GM18505 (cell line): ENCODE results near the gene KCND3.

Experiments used
- ATAC-seq: cut with Tn5 transposase; IDR thresholded peaks from one replicate; pipeline ENCODE4 v1.9.1; 2021; ENCODE audit not compliant: unreplicated experiment
- POLR2A ChIP-seq: IDR thresholded peaks from 4 replicates; pipeline ENCODE4 v1.6.1; 2011; ENCODE audit warnings: borderline replicate concordance; ENCODE audit not compliant: insufficient read depth, insufficient read length; ENCODE audit errors: extremely low read depth

KCND3 gene

DNA sequence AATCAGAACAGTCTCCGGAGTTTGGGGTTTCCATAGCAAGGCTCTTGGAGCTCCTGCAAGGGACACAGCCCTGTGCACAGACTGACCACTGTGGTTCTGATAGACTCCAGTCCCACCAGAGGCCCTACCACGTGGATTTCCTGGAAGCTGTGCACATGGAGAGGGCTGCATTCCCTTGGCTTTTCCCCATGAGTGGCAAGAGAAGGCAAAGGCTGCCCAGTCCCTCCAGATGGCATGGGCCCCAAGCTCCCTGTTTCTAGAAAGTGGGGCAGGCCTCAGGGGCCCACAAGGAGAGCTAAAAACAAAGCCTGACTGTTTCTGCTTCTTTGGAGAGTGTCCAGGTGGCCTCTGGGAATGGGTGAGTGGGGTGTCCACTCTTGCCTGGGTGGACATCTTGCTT, 146.3 kb downstream of the KCND3 start:
- no peak for TF ChIP-seq POLR2A
- ATAC-seq = no peak

DNA sequence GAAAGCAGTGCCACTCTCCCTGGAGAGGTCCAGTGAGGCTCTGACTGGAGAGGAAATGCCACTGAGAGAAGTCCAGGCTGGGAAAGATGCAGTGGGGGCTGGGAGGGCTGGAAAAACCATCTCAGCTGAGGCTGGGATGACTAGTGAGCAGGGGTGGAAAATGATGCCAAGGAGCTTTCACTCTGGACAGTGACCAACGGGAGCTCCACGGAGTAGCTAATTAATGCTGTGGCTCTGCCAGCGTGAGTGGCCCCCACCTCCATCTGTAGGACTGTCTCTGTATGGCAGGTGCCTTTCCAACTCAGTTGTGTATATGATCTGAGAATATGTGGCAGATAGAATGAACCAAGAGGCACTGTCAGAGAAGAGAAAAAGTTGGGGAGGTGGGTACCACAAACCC, 147.1 kb downstream of the KCND3 start:
- no peak for ATAC-seq

DNA sequence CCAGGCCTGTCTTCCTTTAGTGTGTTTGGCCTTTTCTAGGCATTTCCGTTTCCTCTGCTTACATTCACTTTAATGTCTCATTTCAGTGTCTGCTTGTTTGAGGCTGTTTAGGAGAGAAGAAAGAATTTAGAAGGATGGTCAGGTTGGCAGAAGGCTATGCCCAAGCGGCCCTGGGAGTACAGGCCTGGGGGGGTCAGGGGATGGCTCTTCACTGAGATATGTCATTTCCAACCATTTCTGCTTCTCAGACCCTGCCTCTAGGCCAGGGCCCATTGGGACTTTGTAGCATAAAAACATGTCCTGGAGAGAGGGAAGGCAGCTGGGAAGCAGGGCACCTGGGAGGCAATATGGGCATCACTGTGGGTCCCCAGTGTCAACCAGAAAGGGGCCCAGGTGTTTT, 147.7 kb downstream of the KCND3 start:
- ATAC-seq = no peak
- TF ChIP-seq POLR2A = no peak

More for the DNA sequence above, 147.1 kb downstream of the KCND3 start:
- TF ChIP-seq POLR2A = no peak

DNA sequence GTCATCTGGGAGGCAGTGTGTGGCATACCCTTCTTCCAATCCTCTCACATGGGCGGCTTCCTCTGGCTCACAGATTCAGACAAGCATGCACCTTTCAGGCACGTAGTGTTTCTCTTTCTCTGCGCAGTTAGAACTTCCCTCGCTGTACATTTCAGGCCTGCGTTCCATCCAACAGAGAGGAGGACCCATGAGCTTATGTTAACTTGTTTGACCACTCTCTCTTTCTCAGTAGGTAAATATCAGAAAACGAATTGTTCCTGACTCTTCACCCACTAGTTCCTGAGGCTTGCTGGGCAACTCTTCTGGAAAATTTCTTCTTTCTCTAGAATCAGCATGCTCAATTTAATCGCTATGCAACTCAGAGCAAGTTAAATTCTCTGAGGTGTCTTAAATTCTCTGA, 148.3 kb downstream of the KCND3 start:
- no peak for TF ChIP-seq POLR2A
- ATAC-seq = no peak

DNA sequence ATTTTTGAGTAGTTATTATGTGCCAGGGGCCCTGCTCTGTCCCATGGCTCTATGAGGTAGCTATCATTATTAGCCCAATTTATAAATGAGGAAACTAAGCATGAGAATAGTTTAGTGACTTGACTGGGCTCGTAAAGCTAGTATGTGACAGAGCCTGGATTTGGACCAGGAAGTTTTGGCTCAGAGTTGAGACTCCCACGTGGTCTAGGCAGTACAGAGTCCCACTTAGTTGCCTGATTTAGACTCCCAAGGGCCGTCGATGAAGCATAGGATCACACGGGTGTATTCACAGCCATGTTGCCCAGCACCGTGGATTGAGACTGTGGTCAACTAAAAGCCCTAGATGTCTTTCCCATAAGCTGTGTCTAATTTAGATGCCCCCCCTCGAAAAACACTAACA, 152.1 kb downstream of the KCND3 start:
- ATAC-seq = no peak
- TF ChIP-seq POLR2A = no peak

DNA sequence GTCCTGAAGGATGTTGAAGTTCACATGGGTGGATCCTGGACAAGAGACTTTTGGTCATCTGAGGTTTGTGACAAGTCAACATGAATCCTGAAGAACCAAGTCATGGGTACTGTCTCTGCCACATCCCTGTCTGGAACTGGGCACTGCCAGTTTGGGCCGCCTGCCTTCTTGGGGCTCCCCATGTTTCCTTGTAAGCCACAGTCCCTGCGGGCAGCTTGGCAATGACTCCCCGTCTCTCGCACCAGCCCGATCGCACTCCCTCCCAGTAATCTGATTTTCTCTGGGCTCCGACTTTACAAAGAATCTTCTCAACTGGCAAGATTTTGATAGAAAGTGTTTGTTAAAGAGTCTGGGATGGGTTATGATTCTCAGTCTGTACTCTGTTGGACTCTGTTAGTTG, 153.4 kb downstream of the KCND3 start:
- TF ChIP-seq POLR2A = no peak
- no peak for ATAC-seq

DNA sequence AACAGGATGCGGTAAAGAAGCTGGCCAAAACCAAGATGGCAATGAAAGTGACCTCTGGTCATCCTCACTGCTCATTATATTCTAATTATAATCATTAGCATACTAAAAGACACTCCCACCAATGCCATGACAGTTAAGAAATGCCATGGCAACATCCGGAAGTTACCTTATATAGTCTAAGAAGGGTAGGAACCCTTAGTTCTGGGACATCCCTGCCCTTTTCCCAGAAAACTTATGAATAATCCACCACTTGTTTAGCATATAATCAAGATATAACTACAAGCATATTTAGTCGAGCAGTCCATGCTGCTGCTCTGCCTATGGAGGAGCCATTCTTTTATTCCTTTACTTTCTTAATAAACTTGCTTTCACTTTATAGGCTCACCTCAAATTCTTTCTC, 154.0 kb downstream of the KCND3 start:
- TF ChIP-seq POLR2A = no peak
- ATAC-seq = no peak

DNA sequence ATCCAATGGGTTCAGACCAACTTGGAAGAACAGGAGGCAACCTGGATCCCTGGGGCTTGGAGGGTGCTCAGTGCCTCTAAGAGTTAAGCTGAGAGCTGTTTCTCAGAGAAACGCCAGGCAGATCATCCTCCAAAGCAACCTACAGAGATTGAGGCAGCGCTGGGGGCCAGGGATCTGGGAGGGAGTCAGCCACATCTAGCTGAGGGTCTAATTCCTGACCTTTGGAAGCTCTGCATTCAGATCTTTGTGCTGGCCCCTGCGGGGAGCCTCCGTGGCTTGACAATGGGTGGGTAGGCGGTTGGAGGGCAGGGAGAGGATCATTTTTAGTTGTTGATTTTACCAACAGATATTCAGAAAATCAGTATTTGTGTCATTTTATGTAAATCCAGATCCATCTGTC, 154.5 kb downstream of the KCND3 start:
- no peak for ATAC-seq
- no peak for TF ChIP-seq POLR2A

DNA sequence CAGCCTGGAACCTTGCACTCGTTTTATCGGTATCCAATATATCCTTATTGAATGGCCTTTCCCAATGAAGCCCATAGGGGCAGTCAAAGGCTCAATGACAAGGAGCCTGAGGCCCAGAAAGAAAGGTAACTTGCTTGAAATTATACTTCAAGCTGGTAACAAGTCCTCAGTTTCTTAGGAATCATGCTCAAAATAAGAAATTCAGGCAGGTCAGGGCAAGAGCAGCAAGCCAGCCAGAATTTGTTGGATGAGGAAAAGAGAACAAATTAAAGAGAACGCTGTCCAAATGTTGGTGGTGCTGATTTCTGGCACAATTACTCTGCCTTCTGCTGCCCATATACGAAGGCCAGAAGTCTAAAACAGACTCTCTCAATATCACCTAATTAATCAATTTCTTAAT, 156.1 kb downstream of the KCND3 start:
- ATAC-seq = no peak
- TF ChIP-seq POLR2A = no peak

DNA sequence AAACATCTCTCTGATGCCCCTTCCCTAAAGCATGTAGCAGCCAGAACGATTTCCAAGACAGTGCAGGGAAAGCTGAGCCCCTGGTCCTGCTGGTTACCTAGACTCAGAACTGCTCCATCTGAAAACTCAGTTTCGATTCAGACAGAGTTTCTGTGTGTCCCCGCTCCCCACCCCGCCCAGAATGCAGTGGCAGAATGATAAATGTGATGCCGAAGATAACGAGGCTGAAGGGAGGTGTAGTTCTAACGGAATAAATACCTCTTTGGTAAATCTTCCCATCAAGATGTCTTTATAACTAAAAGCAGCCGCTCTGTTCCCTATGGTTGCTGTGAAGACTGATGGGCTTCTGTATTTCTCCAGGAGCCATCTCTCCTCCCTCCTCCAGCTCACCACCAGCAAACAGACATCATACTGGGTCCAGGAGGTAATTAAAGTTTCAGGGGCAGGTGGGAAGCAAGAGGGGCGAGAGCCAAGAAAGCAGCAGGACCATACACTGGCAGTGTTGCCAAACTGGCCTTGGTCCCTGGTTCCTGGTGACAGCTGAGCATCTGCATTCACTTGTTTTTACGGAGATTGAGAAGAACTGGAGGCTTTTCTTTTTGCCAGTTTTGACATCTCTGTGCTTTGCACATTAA, 156.8 kb downstream of the KCND3 start:
- TF ChIP-seq POLR2A = no peak
- ATAC-seq = no peak

DNA sequence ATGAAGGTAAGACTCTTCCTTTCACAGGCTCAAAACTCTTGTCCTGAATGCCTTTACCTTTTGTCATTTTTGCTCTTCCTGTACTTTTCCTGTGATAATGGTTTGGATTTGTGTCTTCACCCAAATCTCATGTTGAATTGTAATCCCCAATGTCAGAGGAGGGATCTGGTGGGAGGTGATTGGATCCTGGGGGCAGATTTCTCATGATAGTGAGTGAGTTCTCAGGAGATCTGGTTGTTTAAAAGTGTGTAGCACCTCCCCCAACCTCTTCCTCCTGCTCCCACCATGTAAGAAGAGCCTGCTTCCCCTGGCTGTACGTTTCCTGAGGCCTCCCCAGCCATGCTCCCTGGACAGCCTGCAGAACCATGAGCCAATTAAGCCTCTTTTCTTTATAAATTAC, 158.3 kb downstream of the KCND3 start:
- no peak for TF ChIP-seq POLR2A
- no peak for ATAC-seq

DNA sequence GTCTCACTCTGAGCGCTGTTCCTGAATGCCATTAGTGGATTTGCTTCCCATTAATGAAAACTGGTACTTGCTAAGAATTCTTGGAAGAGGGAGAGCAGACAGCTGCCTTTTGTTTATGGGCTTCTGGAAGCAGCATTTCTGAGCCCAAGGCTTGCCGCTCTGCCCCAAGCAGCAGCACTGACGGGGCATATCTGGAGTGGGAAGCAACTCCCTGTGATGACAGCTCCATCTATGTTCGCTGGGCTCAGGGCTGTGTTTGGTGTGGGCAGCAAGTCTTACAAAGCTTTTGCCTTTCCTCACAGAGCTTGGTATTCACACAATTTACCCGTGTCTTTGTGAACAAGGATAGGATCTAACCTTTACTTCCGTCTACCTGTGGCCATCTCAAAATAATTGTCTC, 161.5 kb downstream of the KCND3 start:
- no peak for ATAC-seq
- TF ChIP-seq POLR2A = no peak

DNA sequence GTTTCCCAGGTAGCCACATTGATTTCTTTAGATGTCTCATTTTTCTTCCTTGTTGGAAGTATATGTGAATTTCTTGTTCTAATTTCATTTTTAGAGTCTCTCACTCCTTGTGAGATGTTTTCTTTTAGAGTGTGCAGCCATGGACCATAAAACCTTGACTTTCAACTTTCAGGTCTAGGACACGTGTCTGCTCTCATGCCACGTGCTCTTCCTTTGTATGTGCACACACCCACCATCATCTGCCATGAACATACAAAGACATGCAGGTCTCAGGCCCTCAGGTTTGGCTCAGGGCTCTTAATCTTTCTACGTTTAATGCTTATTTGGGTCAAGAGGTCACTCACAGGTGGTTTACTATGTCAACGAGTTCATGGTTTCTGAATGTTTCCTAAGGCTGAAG, 163.2 kb downstream of the KCND3 start:
- no peak for TF ChIP-seq POLR2A
- ATAC-seq = no peak

DNA sequence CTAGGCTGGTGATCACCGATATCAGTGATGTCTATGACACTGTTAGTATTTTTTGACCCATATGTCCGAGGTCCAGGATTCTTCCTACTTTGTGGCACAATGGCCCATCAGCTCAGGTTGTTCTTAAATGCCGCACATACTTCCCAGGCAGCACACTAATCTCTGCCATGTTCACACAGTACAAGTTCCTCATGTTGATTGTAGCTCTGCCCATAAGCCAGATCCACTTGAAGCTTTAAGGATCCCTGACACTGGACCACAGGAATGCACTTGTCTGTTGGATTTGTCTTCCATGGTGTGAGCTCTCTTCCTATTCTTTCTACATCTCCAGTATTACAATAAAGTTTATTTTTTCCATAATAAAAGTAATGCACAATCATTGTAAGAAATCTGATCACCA, 164.3 kb downstream of the KCND3 start:
- TF ChIP-seq POLR2A = no peak
- no peak for ATAC-seq

DNA sequence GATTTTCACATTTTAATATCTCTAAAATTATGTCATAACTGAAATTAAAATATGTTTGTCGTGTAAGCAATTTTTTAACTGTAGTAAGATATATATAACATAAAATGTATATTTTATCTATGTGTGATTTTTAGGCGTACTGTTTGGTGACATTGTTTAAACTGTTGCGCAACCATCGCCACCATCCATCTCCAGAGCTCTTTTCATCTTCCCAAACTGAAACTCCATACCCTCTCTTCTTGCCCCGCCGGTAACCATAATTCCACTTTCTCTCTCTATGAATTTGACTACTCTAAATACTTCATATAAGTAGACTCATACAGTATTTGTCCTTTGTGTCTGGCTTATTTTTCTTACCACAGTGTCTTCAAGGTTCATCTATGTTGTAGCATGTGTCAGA, 167.3 kb downstream of the KCND3 start:
- ATAC-seq = no peak
- no peak for TF ChIP-seq POLR2A
